Limb (tissue), 2 donors: ENCODE data around the gene LYPLA2.
A peak's percentile ranks its signal among the peaks of the same experiment; 100 is the strongest.

Experiments used
- DNase-seq, 2 donors: peaks; one replicate each; pipeline ENCODE4 v3.0.0-alpha.2; 2016; ENCODE audit errors: extremely low spot score in 2 of 2

Gene LYPLA2

GRCh38 chr1:23790696-23791515 is at the start of gene LYPLA2:
TSS of gene LYPLA2 (plus strand) at chr1:23791145. CDS start at chr1:23792683, 1,538 bp downstream.
- peak; percentile 94 for DNase-seq

- DNase-seq: no peak
These were observed 49.3 kb upstream of the LYPLA2 start for GRCh38 chr1:23741609-23742008.

GRCh38 chr1:23742670-23743286 is 48.2 kb upstream of the LYPLA2 start:
- DNase-seq: no peak

GRCh38 chr1:23743287-23744152 is 47.4 kb upstream of the LYPLA2 start, which contains the start of gene ELOA:
TSS of gene ELOA (plus strand) at chr1:23743471. CDS start at chr1:23743504, 33 bp downstream.
- DNase-seq: peak; percentile 81 to 88

GRCh38 chr1:23745515-23745914 is 45.4 kb upstream of the LYPLA2 start:
- no peak for DNase-seq

GRCh38 chr1:23748016-23748415 is 42.9 kb upstream of the LYPLA2 start:
- no peak for DNase-seq

GRCh38 chr1:23751050-23751814 is 39.7 kb upstream of the LYPLA2 start:
- DNase-seq: no peak

GRCh38 chr1:23751815-23752200 is 39.1 kb upstream of the LYPLA2 start:
- DNase-seq: no peak

- no peak for DNase-seq
These were observed 38.0 kb upstream of the LYPLA2 start for GRCh38 chr1:23752909-23753308.

- DNase-seq: no peak
These were observed 34.3 kb upstream of the LYPLA2 start for GRCh38 chr1:23756676-23757075.

GRCh38 chr1:23757812-23758211 is 33.1 kb upstream of the LYPLA2 start:
- DNase-seq: no peak

- DNase-seq: no peak
These were observed 31.7 kb upstream of the LYPLA2 start for GRCh38 chr1:23759277-23759676.

- no peak for DNase-seq
These were observed 27.8 kb upstream of the LYPLA2 start for GRCh38 chr1:23763041-23763577.

GRCh38 chr1:23768733-23769132 is 22.2 kb upstream of the LYPLA2 start:
- DNase-seq: no peak

GRCh38 chr1:23772049-23772853 is 18.7 kb upstream of the LYPLA2 start:
- DNase-seq: peak; percentile 77 to 90

GRCh38 chr1:23772854-23773242 is 18.1 kb upstream of the LYPLA2 start:
- DNase-seq: no peak

GRCh38 chr1:23774174-23774880 is 16.6 kb upstream of the LYPLA2 start:
- no peak for DNase-seq

GRCh38 chr1:23776217-23776616 is 14.7 kb upstream of the LYPLA2 start:
- no peak for DNase-seq
